Memory B cell (primary cell): ENCODE data around the gene MFSD11.
A peak's percentile ranks its signal among the peaks of the same experiment; 100 is the strongest.
"Not testable (repeated sequence)": the region's sequence is repeated elsewhere in the genome, so short reads cannot be mapped to it uniquely, and the experiment has no call there.

Experiments used
- ATAC-seq: fragments of 150-1000 bp; cut with Tn5 transposase; 2 replicates; pipeline ENCODE4 v1.10.0; 2021; ENCODE audit warnings: low read depth, mild to moderate bottlenecking, moderate library complexity
- DNase-seq, 2 donors: peaks; one replicate each; pipeline ENCODE4 v3.0.0; 2022; ENCODE audit warnings: low spot score in 2 of 2
- H3K27ac Mint-ChIP-seq: one replicate; pipeline ENCODE4 v1.8.0; 2022; ENCODE audit warnings: mild to moderate bottlenecking, moderate library complexity, mixed read lengths
- H3K27me3 Mint-ChIP-seq: one replicate; pipeline ENCODE4 v1.8.0; 2022; ENCODE audit warnings: mixed read lengths
- H3K36me3 Mint-ChIP-seq: one replicate; pipeline ENCODE4 v1.8.0; 2022; ENCODE audit warnings: mild to moderate bottlenecking, mixed read lengths
- H3K4me1 Mint-ChIP-seq: one replicate; pipeline ENCODE4 v1.8.0; 2022; ENCODE audit warnings: mixed read lengths
- H3K4me3 Mint-ChIP-seq: one replicate; pipeline ENCODE4 v1.8.0; 2022; ENCODE audit warnings: mild to moderate bottlenecking, moderate library complexity, mixed read lengths
- H3K9me3 Mint-ChIP-seq: one replicate; pipeline ENCODE4 v1.8.0; 2022; ENCODE audit warnings: mixed read lengths

The MFSD11 gene

DNA sequence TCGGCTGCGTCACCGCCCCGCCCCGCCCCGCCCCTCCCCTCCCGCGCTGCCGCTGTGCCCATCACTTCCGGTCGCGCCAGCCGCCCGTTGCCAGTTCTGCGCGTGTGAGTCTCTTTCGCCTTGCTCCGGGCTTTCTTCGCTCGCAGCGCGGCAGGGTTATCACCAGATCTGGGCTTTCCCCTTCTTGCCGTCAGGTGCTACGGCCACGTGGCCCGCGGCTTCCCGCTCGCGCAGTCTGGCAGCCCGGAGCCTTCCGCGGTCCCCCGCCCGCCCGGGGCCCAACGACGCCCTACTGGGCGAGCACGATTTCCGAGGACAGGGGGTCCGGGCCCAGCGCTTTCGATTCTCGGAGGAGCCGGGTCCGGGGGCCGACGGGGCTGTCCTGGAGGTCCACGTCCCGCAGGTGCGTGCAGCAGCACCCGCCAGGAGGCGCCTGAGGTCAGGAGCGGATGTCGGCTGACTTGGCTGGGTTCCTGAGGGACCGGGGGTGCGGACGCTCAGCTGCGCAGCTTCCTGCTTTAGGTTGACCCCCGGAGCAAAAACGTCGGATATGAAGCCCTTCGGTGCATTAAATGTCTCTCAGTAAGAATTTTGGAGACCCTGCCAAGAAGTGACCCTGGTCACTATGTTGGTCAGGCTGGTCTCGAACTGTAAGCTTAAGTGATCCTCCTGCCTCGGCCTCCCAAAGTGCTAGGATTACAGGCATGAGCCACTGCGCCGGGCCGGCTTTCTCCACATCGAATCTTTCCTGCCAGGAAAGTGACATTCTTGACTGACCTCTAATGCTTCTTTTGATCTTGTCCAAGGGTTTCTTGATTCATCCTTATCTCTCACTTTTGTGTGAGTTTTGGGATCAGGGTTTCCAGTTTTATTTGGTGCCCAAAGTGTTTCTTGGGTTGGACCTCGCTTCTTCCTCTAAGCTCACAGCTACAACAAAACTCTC lies 10.9 kb upstream of the MFSD11 start, which contains the start of gene METTL23:
Gene METTL23, plus strand, starts transcription at position 64 of the 943 bp plus-strand sequence. CDS start 2,872 bp downstream, outside the sequence.
- H3K27me3 Mint-ChIP-seq = no peaks in the 10 kb centered on the region
- peak within 1 kb of the TSS; percentile 99 for H3K27ac Mint-ChIP-seq
- H3K9me3 Mint-ChIP-seq = no peaks in the 10 kb centered on the region
- H3K4me1 Mint-ChIP-seq = peaks cover 15% of the 10 kb centered on the region
- ATAC-seq (peak; percentile 76), DNase-seq (peak; percentile 88 to 94)
- peaks cover 2% of the 10 kb centered on the region for H3K36me3 Mint-ChIP-seq
- H3K4me3 Mint-ChIP-seq = peak within 1 kb of the TSS; percentile 95

DNA sequence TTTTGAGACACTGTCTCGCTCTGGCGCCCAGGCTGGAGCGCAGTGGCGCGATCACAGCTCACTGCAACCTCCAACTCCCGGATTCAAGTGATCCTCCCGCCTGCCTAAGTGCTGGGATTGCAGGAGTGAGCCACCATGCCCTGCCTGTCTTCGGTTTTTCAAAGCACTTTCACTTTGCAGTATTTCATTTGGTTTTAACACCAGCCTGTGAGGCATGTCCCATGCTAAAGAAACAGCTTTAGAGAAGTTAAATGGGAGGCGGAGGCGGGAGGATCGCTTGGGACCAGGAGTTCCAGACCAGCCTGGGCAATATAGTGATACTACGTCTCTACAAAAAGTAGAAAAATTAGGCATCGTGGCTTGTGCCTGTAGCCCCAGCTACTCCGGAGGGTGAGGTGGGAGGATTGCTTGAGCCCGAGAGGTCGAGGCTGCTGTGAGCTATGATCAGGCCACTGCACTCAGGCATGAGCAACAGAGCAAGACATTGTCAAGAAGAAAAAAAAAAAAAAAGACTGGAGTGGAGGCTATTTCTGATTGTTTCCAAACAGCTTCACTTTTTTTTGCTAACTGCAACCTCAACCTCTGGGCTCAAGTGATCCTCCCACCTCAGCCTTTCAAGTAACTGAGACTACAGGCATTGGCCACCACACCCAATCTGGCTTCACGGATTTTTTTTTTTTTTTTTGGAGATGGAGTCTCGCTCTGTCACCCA lies 10.0 kb upstream of the MFSD11 start:
- Mint-ChIP-seq H3K36me3 (peaks cover 2% of the 10 kb centered on the region), H3K4me3 (peak overlapping the region; percentile 95), H3K27me3 (no peaks in the 10 kb centered on the region), H3K27ac (peak overlapping the region; percentile 99), H3K4me1 (peaks cover 15% of the 10 kb centered on the region), H3K9me3 (no peaks in the 10 kb centered on the region)
- no peak for ATAC-seq
- peak; percentile 15 to 40 for DNase-seq

DNA sequence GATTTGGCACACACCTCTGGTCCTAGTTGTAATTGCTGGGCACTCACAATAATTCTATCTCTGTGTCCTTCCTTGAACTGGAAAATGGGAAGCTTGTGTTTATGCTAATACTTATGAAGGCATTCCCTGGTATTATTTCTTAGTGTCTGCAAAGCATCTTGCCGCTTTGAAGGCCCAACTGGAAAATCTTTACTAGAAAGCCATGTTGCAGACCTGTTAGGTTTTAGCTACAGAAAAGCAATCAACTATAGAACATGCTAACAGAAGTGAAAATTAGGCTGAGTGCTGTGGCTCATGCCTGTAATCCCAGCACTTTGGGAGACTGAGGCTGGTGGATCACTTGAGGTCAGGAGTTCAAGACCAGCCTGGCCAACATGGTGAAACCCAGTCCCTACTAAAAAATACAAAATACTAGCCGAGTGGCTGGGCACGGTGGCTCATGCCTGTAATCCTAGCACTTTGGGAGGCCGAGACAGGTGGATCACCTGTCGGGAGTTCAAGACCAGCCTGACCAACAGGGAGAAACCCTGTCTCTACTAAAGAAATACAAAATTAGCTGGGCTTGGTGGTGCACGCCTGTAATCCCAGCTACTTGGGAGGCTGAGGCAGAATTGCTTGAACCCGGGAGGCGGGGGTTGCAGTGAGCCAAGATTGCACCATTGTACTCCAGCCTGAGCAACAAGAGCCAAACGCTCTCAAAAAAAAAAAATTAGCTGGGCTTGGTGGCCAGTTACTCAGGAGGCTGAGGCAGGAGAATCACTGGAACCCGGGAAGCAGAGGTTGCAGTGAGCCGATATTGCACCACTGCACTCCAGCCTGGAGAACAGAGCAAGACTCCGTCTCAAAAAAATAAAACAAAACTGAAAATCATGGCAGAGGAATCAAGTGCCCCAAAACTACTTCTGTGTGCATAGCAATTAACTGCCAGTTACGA lies 5.9 kb upstream of the MFSD11 start:
- Mint-ChIP-seq H3K27ac (peak overlapping the region; percentile 58), H3K36me3 (peaks cover 25% of the 10 kb centered on the region), H3K4me1 (peaks cover 28% of the 10 kb centered on the region)
- not testable (repeated sequence) for H3K4me3 Mint-ChIP-seq, H3K27me3 Mint-ChIP-seq, H3K9me3 Mint-ChIP-seq, ATAC-seq, DNase-seq

DNA sequence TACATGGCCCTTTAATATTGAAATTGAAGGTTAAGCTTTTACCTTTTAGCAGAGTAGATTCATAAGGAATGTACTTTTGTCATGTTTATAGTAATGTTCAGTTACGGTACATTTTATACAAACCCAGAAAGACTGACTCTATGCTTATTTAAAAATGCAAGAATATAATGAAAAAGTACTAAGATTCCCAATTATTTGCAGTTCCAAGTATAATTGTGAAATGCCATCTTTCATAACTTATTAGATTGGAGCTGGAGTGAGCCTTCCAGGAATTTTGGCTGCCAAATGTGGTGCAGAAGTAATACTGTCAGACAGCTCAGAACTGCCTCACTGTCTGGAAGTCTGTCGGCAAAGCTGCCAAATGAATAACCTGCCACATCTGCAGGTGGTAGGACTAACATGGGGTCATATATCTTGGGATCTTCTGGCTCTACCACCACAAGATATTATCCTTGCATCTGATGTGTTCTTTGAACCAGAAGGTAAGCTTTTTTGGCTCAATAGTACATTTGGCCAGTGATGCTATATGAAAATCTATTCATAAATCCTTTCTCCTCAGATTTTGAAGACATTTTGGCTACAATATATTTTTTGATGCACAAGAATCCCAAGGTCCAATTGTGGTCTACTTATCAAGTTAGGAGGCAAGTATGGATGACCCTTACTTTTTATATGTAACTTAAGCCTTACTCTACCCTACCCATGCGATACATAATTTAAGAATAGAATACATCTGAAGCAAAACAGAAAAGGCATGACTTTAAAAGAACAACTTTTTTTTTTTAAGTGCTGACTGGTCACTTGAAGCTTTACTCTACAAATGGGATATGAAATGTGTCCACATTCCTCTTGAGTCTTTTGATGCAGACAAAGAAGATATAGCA lies 4.9 kb upstream of the MFSD11 start:
- DNase-seq = no peak
- H3K27me3 Mint-ChIP-seq = no peaks in the 10 kb centered on the region
- H3K27ac Mint-ChIP-seq = peak overlapping the region; percentile 99
- peaks cover 25% of the 10 kb centered on the region for H3K36me3 Mint-ChIP-seq
- no peak for ATAC-seq
- no peaks in the 10 kb centered on the region for H3K9me3 Mint-ChIP-seq
- H3K4me1 Mint-ChIP-seq = peaks cover 22% of the 10 kb centered on the region
- H3K4me3 Mint-ChIP-seq = peak overlapping the region; percentile 77

DNA sequence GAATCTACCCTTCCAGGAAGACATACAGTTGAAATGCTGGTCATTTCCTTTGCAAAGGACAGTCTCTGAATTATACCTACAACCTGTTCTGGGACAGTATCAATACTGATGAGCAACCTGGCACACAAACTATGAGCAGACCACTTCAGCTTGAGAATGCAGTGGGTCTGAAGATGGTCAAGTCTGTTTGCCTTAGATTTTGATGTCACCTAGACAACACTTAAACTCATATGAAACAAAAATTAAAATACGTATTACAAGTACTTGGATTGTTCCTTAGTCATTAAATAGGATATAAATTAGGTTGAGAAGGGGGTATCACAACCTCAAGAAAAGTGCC lies 4.3 kb upstream of the MFSD11 start:
- Mint-ChIP-seq H3K27me3 (no peaks in the 10 kb centered on the region), H3K36me3 (peaks cover 25% of the 10 kb centered on the region), H3K4me1 (peaks cover 26% of the 10 kb centered on the region), H3K27ac (peak overlapping the region; percentile 99), H3K9me3 (no peaks in the 10 kb centered on the region), H3K4me3 (peak overlapping the region; percentile 77)
- ATAC-seq (no peak), DNase-seq (no peak)

DNA sequence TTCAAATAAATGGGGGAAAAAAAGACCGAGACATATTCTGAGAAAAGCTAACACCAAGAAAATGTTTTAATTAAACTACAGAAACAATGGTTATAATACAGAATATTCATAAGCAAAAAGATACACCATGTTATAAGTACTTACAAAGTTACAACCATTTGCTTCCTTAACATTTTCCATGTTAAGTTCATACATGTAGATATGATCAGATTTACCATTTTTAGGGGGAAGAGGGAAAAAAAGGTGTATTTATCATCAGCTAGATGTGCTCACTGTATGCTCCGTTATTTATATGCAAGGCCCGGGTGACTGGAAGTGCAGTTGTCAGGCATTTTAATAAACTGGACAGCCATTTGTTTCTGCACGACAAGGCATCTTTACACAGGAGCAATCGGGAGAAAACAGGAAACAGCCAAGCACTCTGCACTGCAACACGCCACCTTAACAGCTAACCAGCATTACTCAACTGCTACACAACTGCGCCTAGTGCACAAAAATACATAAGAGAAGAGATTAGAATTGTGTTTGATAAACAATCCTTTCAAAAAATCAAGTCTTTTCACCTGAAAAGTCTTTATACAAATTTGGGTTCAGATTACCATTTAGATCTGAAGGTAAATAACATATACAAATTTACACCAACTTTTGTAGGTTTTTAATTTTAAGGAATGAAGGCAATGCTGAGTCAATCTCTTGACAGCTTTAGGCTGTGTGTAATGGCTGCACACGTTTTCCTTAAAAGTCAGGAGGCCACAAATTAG lies 3.7 kb upstream of the MFSD11 start:
- DNase-seq (no peak), ATAC-seq (no peak)
- Mint-ChIP-seq H3K27ac (peak overlapping the region; percentile 99), H3K36me3 (peaks cover 24% of the 10 kb centered on the region), H3K4me1 (peaks cover 31% of the 10 kb centered on the region), H3K4me3 (peak overlapping the region; percentile 89), H3K9me3 (no peaks in the 10 kb centered on the region), H3K27me3 (no peaks in the 10 kb centered on the region)

DNA sequence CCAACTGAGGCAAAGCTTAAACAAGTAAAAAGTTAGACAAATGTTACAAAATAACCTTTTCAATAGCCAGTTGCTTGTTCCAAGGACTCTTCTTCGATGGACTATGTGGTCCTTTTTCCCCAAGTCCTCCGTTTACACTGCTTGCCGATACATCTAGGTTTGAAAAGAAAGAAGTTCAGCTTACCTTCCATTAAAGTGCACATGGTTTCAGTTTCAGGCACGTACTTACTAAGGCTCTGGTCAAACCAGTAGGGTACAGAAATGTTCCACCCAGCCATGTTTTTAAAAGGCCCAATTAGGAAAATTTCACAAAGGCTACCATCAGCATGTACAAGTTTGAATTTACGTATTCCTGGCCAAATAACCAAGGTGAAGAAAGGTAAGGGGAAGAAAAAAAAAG lies 2.9 kb upstream of the MFSD11 start:
- H3K36me3 Mint-ChIP-seq = peaks cover 23% of the 10 kb centered on the region

DNA sequence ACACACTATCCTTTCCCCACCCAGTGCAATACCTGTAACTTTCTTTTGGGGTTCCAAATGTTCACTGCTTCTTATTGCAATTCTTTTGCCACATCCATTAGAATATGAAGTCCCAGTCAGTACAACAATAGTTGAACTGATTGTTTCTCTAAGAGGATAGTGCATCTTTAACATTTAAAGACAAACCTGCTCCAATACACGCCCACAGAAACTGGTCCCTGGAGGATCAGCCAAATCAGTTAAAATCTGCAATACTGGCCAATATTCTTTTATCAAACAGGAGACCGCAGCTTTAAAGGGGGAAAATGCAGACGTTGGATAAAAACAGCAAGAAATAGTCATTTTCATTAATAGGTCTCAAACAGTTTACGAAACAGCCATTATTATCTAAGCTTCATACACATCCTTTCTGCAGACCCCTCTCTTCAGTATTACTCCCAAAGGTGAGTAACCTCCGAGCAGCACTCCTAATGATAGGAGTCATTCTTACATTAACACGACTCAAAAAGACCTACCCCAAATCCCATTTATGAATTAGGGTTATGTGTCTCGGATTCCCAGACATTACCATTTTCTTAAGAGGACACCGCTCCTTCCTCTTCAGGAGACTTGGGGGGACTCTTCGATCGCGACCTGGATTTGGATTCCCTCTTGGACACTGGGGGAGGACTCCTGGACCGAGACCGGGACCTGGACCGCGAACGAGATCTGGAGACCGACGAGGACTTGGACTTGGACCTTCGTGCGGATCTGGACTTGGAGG lies 2.2 kb upstream of the MFSD11 start:
- Mint-ChIP-seq H3K36me3 (peaks cover 23% of the 10 kb centered on the region), H3K4me3 (peak overlapping the region; percentile 93), H3K27me3 (no peaks in the 10 kb centered on the region), H3K9me3 (no peaks in the 10 kb centered on the region), H3K4me1 (peaks cover 33% of the 10 kb centered on the region), H3K27ac (peak overlapping the region; percentile 99)
- DNase-seq (no peak), ATAC-seq (no peak)

More for the DNA sequence above, 2.9 kb upstream of the MFSD11 start:
- no peak for DNase-seq
- Mint-ChIP-seq H3K27me3 (no peaks in the 10 kb centered on the region), H3K27ac (peak overlapping the region; percentile 99), H3K4me1 (peaks cover 33% of the 10 kb centered on the region), H3K4me3 (peak overlapping the region; percentile 89), H3K9me3 (no peaks in the 10 kb centered on the region)
- no peak for ATAC-seq

DNA sequence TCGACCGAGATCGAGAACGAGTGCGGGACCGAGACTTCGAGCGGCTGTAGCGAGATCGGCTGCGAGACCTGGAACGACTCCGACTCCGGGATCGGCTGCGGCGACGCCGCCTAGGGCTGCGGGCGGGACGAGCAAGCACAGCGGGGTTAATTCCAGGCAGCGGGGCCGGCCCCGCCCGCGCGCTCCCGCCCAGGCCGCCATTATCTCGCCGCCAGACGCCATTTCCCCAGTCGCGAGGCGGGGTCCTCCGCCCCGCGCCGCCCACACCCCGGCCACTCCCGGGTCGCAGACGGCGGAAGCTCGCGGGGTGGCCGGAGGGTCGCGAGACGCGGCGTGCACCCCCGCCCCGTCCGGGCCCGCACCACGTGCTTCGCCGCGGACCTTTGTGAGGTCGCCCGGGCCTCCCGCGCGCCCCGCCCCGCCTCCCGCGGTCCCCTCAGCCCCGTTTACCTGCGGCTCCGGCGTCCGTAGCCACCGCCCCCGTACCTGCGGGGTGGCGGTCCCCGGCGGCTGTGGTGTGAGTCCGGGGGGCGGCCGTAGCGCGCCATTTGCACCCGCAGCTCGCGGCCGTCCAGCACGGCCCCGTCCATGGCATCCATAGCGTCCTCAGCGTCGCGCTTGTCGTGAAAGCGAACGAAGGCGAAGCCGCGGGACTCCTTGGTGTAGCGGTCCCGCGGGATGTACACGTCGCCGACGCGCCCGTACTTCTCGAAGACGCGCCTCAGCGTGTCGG lies 1.4 kb upstream of the MFSD11 start:
- ATAC-seq (peak; percentile 15), DNase-seq (peak; percentile 59 to 65)
- no peaks in the 10 kb centered on the region for H3K27me3 Mint-ChIP-seq
- H3K4me3 Mint-ChIP-seq = peak overlapping the region; percentile 98
- no peaks in the 10 kb centered on the region for H3K9me3 Mint-ChIP-seq
- H3K4me1 Mint-ChIP-seq = peaks cover 36% of the 10 kb centered on the region
- H3K36me3 Mint-ChIP-seq = peaks cover 23% of the 10 kb centered on the region
- peak overlapping the region; percentile 99 for H3K27ac Mint-ChIP-seq

DNA sequence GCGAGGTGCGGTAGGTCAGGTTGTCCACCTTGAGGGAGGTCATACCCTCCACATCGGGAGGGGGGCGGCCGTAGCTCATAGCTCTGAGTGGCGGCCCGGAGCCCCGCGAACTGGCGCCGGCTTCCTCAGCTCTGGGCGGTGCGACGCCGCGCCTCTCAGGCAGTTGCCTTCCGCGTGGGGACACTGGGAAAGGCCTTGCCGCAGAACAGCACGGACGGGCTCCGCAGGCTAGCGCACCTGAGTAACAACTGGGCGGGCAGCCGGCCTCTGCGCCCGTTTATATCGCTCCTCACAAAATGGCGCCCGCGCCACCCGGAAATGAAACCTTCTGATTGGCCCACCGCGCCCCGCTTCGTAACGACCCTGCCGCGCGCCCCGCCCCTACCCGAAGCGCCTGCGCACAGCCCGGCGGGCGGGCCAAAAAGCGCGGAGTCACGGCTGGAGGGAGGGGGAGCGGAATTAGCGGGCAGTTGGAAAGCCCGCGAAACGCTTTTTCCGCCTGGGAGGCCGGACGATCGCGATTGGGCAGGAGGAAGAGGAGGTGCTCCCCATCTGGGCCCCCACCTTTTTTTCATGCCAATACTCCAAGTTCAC lies 740 bp upstream of the MFSD11 start, which contains the start of gene SRSF2:
Gene SRSF2, minus strand, starts transcription at position 250 of the 594 bp plus-strand sequence. Its CDS starts 171 bp downstream, at position 79.
- Mint-ChIP-seq H3K9me3 (no peaks in the 10 kb centered on the region), H3K4me3 (peak within 1 kb of the TSS; percentile 98), H3K27ac (peak within 1 kb of the TSS; percentile 99), H3K4me1 (peaks cover 36% of the 10 kb centered on the region), H3K36me3 (peaks cover 27% of the 10 kb centered on the region), H3K27me3 (no peaks in the 10 kb centered on the region)
- peak; percentile 66 for ATAC-seq
- DNase-seq = peak; percentile 96 to 99

DNA sequence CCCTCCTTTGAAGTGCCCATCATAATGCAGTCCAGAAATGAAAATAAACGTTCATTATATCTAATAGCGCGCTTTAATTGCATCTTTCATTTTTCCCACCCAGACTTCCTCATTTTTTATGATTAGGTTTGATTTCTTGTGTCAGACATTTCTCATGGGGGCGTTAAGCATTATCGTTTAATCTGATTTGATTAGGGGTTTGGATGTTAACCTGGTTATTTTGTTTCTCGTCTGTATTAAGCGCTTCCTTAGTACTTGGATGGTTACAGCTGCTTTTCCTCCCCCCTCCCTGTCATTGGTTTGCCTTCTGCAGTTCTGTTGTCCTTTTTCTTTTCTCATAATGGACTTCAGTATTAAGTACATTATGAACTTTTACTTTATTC lies 540 bp downstream of the MFSD11 start:
- no peaks in the 10 kb centered on the region for H3K9me3 Mint-ChIP-seq
- peak overlapping the region; percentile 98 for H3K4me3 Mint-ChIP-seq
- peak overlapping the region; percentile 99 for H3K27ac Mint-ChIP-seq
- H3K27me3 Mint-ChIP-seq = no peaks in the 10 kb centered on the region
- no peak for ATAC-seq
- H3K4me1 Mint-ChIP-seq = peaks cover 34% of the 10 kb centered on the region
- DNase-seq = no peak
- peaks cover 26% of the 10 kb centered on the region for H3K36me3 Mint-ChIP-seq
